K562 (cell line): ENCODE data around the gene CD84.
"Not testable (repeated sequence)": the region's sequence is repeated elsewhere in the genome, so short reads cannot be mapped to it uniquely, and the experiment has no call there.

ENCODE experiments used
- ATF3 ChIP-seq, 2 experiments: fragments of 450-650 bp in 1 of 2; sonication (generic) in 1 of 2; formaldehyde crosslinking in 1 of 2; IDR thresholded peaks in 1 of 2; conservative IDR thresholded peaks in 1 of 2; 2 replicates each; pipeline versions ENCODE4 v1.6.1 to v1.8.1; 2016 to 2023; ENCODE audit warnings: mild to moderate bottlenecking in 2 of 2, moderate library complexity in 2 of 2, inconsistent platforms in 1 of 2, missing genetic modification reagents in 1 of 2
- CREB3L1 ChIP-seq: fragments of 450-650 bp; IDR thresholded peaks from 2 replicates; pipeline ENCODE4 v1.6.1; 2014; ENCODE audit warnings: low read depth, mild to moderate bottlenecking, moderate library complexity, borderline replicate concordance
- CTCF ChIP-seq, 3 experiments: IDR thresholded peaks in 2 of 3; conservative IDR thresholded peaks in 1 of 3; 2 replicates each; pipeline ENCODE4 v1.5.1; 2011 to 2012; ENCODE audit warnings: low read length in 3 of 3, mild to moderate bottlenecking in 3 of 3, control low read depth in 2 of 3, improper control_type of control experiment in 1 of 3, inconsistent platforms in 1 of 3, low read depth in 1 of 3, mixed read lengths in 1 of 3, moderate library complexity in 1 of 3; ENCODE audit not compliant: insufficient read depth in 2 of 3
- ELK1 ChIP-seq: sonication (generic); formaldehyde crosslinking; IDR thresholded peaks from 2 replicates; pipeline ENCODE4 v1.8.1; 2022; ENCODE audit warnings: missing genetic modification reagents
- LARP7 ChIP-seq: fragments of 450-650 bp; IDR thresholded peaks from 2 replicates; pipeline ENCODE4 v1.6.1; 2016
- PRDM10 ChIP-seq: fragments of 450-650 bp; IDR thresholded peaks from 2 replicates; pipeline ENCODE4 v1.6.1; 2018; ENCODE audit not compliant: partially characterized antibody
- SIN3A ChIP-seq, 2 experiments: fragments of 150-350 bp in 1 of 2; IDR thresholded peaks; 2 replicates each; pipeline ENCODE4 v1.6.1; 2011 to 2016; ENCODE audit warnings: borderline replicate concordance in 2 of 2, low read depth in 2 of 2, low read length in 2 of 2, mild to moderate bottlenecking in 2 of 2, moderate library complexity in 2 of 2; ENCODE audit not compliant: control insufficient read depth in 1 of 2

GRCh38 chr1:160498301-160499065, 80.8 kb downstream of the CD84 start:
- not testable (repeated sequence) for TF ChIP-seq LARP7; ATF3 (IDR thresholded peaks at IDR 0.05); ATF3 (CRISPR knock-in tag; conservative IDR thresholded peaks at IDR 0.05); ELK1; CTCF (IDR thresholded peaks at IDR 0.05 in 2 of 3, conservative IDR thresholded peaks at IDR 0.05 in 1 of 3; ENCODE audit: insufficient read depth in 2 of 3, low read depth in 1 of 3, low read length in 3 of 3); PRDM10; SIN3A (IDR thresholded peaks at IDR 0.05; ENCODE audit: borderline replicate concordance in 2 of 2, control insufficient read depth in 1 of 2, low read depth in 2 of 2, low read length in 2 of 2); CREB3L1
